OCI-LY1 (cell line): Measurements from ENCODE around the gene JPH3.

Experiments
- H2AFZ ChIP-seq: fragments of 200-600 bp; sonication (generic), shearing (Covaris generic); 2 replicates; pipeline ENCODE4 v1.6.0; 2014; ENCODE audit warnings: antibody characterized with exemption, mild to moderate bottlenecking, low read length
- H3F3A ChIP-seq: fragments of 200-600 bp; sonication (generic), shearing (Covaris generic); 2 replicates; pipeline ENCODE4 v1.6.0; 2014; ENCODE audit warnings: mild to moderate bottlenecking, antibody characterized with exemption, low read length, moderate library complexity; ENCODE audit not compliant: insufficient read depth
- H3K27ac ChIP-seq: fragments of 200-600 bp; sonication (generic); 2 replicates; pipeline ENCODE4 v1.5.1; 2014; ENCODE audit warnings: low read length, mixed run types, mild to moderate bottlenecking, low read depth; ENCODE audit not compliant: poor library complexity, severe bottlenecking
- H3K27me3 ChIP-seq: fragments of 200-600 bp; sonication (generic); 2 replicates; pipeline ENCODE4 v1.6.0; 2014; ENCODE audit warnings: antibody characterized with exemption, mild to moderate bottlenecking, low read length, moderate library complexity; ENCODE audit not compliant: insufficient read depth
- H3K36me3 ChIP-seq: fragments of 200-600 bp; sonication (generic); 2 replicates; pipeline ENCODE4 v1.6.1; 2014; ENCODE audit warnings: mild to moderate bottlenecking, antibody characterized with exemption, low read length, moderate library complexity, mixed read lengths; ENCODE audit not compliant: insufficient read depth
- H3K4me1 ChIP-seq: fragments of 200-600 bp; sonication (generic); 2 replicates; pipeline ENCODE4 v1.5.1; 2014; ENCODE audit warnings: mild to moderate bottlenecking, low read length, moderate library complexity; ENCODE audit not compliant: insufficient read depth, severe bottlenecking
- H3K4me2 ChIP-seq: fragments of 200-600 bp; sonication (generic), shearing (Covaris generic); 2 replicates; pipeline ENCODE4 v1.6.1; 2014; ENCODE audit warnings: low read length
- H3K4me3 ChIP-seq: fragments of 200-600 bp; sonication (generic); 2 replicates; pipeline ENCODE4 v1.5.1; 2014; ENCODE audit warnings: low read length, low read depth, mild to moderate bottlenecking, mixed read lengths; ENCODE audit not compliant: poor library complexity, severe bottlenecking
- H3K79me2 ChIP-seq: fragments of 200-600 bp; shearing (Covaris generic); 2 replicates; pipeline ENCODE4 v1.6.1; 2016; ENCODE audit warnings: mixed run types, low read length, mixed read lengths; ENCODE audit not compliant: insufficient read depth
- H3K9ac ChIP-seq: fragments of 200-600 bp; sonication (generic), shearing (Covaris generic); 2 replicates; pipeline ENCODE4 v1.6.1; 2014; ENCODE audit warnings: mild to moderate bottlenecking, low read length, mixed read lengths
- H3K9me2 ChIP-seq: fragments of 200-600 bp; sonication (generic), shearing (Covaris generic); 2 replicates; pipeline ENCODE4 v1.6.1; 2014; ENCODE audit warnings: low read depth, mild to moderate bottlenecking, low read length, mixed read lengths
- H3K9me3 ChIP-seq: fragments of 200-600 bp; shearing (Covaris generic); 2 replicates; pipeline ENCODE4 v1.6.1; 2014; ENCODE audit warnings: low read length, mixed read lengths
- H4K20me1 ChIP-seq: fragments of 200-600 bp; sonication (generic), shearing (Covaris generic); 2 replicates; pipeline ENCODE4 v1.6.0; 2016; ENCODE audit warnings: mild to moderate bottlenecking, low read length; ENCODE audit not compliant: insufficient read depth
- CTCF ChIP-seq: fragments of 200-600 bp; sonication (generic), shearing (Covaris generic); IDR thresholded peaks from 2 replicates; pipeline ENCODE4 v1.5.1; 2017; ENCODE audit warnings: mild to moderate bottlenecking, antibody characterized with exemption, low read length, moderate library complexity, mixed read lengths
- EZH2 ChIP-seq: fragments of 200-600 bp; sonication (generic), shearing (Covaris generic); IDR thresholded peaks from 2 replicates; pipeline ENCODE4 v1.8.0; 2017; ENCODE audit warnings: borderline replicate concordance, mixed run types, mild to moderate bottlenecking, antibody characterized with exemption, low read length, moderate library complexity, mixed read lengths

The JPH3 gene

DNA sequence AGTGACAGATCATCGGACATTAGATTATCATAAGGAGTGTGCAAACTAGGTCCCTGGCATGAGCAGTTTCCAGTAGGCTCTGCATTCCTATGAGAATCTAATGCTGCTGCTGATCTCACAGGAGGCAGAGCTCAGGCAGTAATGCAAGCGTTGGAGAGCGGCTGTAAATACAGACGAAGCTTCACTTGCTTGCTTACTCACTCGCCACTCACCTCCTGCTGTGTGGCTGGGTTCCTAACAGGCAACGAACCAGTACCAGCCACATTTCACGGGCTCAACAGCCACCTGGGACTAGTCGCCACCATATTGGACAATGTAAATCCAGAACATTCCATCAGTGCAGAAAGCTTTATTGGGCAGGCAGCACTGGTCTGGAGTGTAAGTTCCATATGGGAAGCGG lies 7.7 kb downstream of the JPH3 start:
- Histone ChIP-seq H3K9ac (no peak overlapping the region), H3K79me2 (no peaks in the 10 kb centered on the region), H3K9me3 (no peaks in the 10 kb centered on the region), H3K4me2 (no peak overlapping the region), H3K27me3 (no peaks in the 10 kb centered on the region), H3K9me2 (no peaks in the 10 kb centered on the region), H3K4me1 (no peaks in the 10 kb centered on the region), H3K27ac (no peak overlapping the region), H3F3A (no peaks in the 10 kb centered on the region), H2AFZ (no peak overlapping the region), H3K4me3 (no peak overlapping the region), H3K36me3 (no peaks in the 10 kb centered on the region), H4K20me1 (no peaks in the 10 kb centered on the region)
- no peak for TF ChIP-seq CTCF
- no peak for TF ChIP-seq EZH2

DNA sequence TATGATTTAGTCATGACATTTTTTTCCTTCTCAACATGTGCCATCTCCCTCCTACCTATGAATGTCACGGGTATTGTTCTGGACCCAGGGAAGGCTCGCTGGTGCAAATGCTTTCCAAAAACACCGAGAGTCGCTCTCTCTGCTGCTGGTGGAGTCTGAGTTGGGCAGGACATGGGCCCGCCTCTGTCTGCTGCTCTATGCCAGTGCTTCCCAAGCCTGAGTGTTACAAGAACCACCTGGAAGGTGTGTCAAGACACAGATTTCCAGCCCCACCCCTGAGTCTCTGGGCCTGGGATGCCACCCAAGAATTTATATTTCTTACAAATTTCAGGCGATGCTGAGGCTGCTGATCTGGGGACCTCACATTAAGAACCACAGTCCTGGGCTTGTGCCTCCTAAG lies 9.1 kb downstream of the JPH3 start:
- no peak overlapping the region for H3K9ac ChIP-seq
- H3F3A ChIP-seq, result no peaks in the 10 kb centered on the region
- no peaks in the 10 kb centered on the region for H4K20me1 ChIP-seq
- no peaks in the 10 kb centered on the region for H3K27me3 ChIP-seq
- H3K4me3 ChIP-seq, result no peak overlapping the region
- no peak overlapping the region for H3K4me2 ChIP-seq
- no peaks in the 10 kb centered on the region for H3K9me3 ChIP-seq
- H3K79me2 ChIP-seq, result no peaks in the 10 kb centered on the region
- H3K9me2 ChIP-seq, result no peaks in the 10 kb centered on the region
- no peak overlapping the region for H2AFZ ChIP-seq
- no peaks in the 10 kb centered on the region for H3K36me3 ChIP-seq
- H3K4me1 ChIP-seq, result no peaks in the 10 kb centered on the region
- TF ChIP-seq CTCF (no peak), EZH2 (no peak)
- no peak overlapping the region for H3K27ac ChIP-seq

DNA sequence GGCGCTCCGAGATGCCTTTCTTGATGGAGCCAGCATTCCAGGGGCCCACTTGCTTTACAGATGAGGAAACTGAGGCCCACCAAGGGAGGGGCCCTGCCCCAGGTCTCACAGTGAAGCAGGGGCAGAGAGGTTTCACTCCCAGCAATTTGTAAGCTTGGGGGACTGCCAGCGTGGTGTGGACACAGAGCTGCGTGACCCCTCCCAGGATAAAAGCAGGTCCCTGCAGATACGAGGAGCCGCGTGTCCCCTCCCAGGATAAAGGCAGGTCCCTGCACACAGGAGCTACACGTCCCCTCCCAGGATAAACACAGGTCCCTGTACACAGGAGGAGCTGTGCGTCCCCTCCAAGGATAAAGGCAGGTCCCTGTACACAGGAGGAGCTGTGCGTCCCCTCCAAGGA lies 11.7 kb downstream of the JPH3 start:
- no peak overlapping the region for H3K4me3 ChIP-seq
- H2AFZ ChIP-seq, result no peak overlapping the region
- H3K9me2 ChIP-seq, result no peaks in the 10 kb centered on the region
- no peaks in the 10 kb centered on the region for H4K20me1 ChIP-seq
- H3F3A ChIP-seq, result no peaks in the 10 kb centered on the region
- H3K27me3 ChIP-seq, result no peaks in the 10 kb centered on the region
- H3K36me3 ChIP-seq, result no peaks in the 10 kb centered on the region
- H3K27ac ChIP-seq, result no peak overlapping the region
- H3K9me3 ChIP-seq, result no peaks in the 10 kb centered on the region
- H3K4me2 ChIP-seq, result no peak overlapping the region
- H3K4me1 ChIP-seq, result no peaks in the 10 kb centered on the region
- H3K79me2 ChIP-seq, result no peaks in the 10 kb centered on the region
- no peak overlapping the region for H3K9ac ChIP-seq
- TF ChIP-seq CTCF (no peak), EZH2 (no peak)
